HepG2 (cell line): Measurements from ENCODE around the gene PFDN5. TPM values are rescaled to one million over a fixed set of nuclear protein-coding genes. Genes with fewer than 3 reads are reported as not detected.

Experiments
- CREB1 ChIP-seq, 2 experiments: fragments of 450-650 bp in 1 of 2; IDR thresholded peaks; 2 replicates each; pipeline ENCODE4 v1.6.1; 2016 to 2017; ENCODE audit warnings: control low read depth in 1 of 2, mild to moderate bottlenecking in 1 of 2, missing compliant biosample characterization in 1 of 2, missing genetic modification characterization in 1 of 2
- FOSL1 ChIP-seq: sonication (generic); formaldehyde crosslinking; IDR thresholded peaks from 2 replicates; pipeline ENCODE4 v1.9.0; 2021; ENCODE audit warnings: missing genetic modification reagents, borderline replicate concordance
- HNRNPLL ChIP-seq: fragments of 200-400 bp; formaldehyde crosslinking; IDR thresholded peaks from 2 replicates; pipeline ENCODE4 v1.6.1; 2017; ENCODE audit warnings: mild to moderate bottlenecking, low read depth, low read length; ENCODE audit not compliant: poor library complexity, severe bottlenecking
- MED8 ChIP-seq: sonication (generic); formaldehyde crosslinking; IDR thresholded peaks from 2 replicates; pipeline ENCODE4 v1.8.1; 2023; ENCODE audit warnings: mild to moderate bottlenecking, missing genetic modification reagents; ENCODE audit not compliant: insufficient replicate concordance
- RBFOX2 ChIP-seq: fragments of 200-400 bp; formaldehyde crosslinking; IDR thresholded peaks from 2 replicates; pipeline ENCODE4 v1.6.1; 2017; ENCODE audit warnings: low read depth, mild to moderate bottlenecking, low read length
- SMC3 ChIP-seq: IDR thresholded peaks from 2 replicates; pipeline ENCODE4 v1.6.1; 2011; ENCODE audit warnings: low read length, improper control_type of control experiment
- SOX5 ChIP-seq: IDR thresholded peaks from 2 replicates; pipeline ENCODE4 v1.6.1; 2016; ENCODE audit warnings: borderline replicate concordance
- TCF7L2 ChIP-seq: IDR thresholded peaks from 2 replicates; pipeline ENCODE4 v1.6.1; 2011; ENCODE audit warnings: mild to moderate bottlenecking, low read depth, low read length, moderate library complexity
- YEATS4 ChIP-seq: sonication (generic); formaldehyde crosslinking; IDR thresholded peaks from 2 replicates; pipeline ENCODE4 v1.4.0; 2020; ENCODE audit warnings: missing genetic modification reagents, borderline replicate concordance
- ZNF124 ChIP-seq: sonication (generic); formaldehyde crosslinking; IDR thresholded peaks from 2 replicates; pipeline ENCODE4 v1.4.0; 2020; ENCODE audit warnings: missing genetic modification reagents
- ZNF383 ChIP-seq: sonication (generic); formaldehyde crosslinking; IDR thresholded peaks from 2 replicates; pipeline ENCODE4 v1.4.0; 2020; ENCODE audit warnings: missing genetic modification reagents, mild to moderate bottlenecking, borderline replicate concordance
- ZSCAN29 ChIP-seq: sonication (generic); formaldehyde crosslinking; conservative IDR thresholded peaks from 2 replicates; pipeline ENCODE4 v1.4.0; 2020; ENCODE audit warnings: mild to moderate bottlenecking, missing genetic modification reagents
- polyA plus RNA-seq, 8 experiments: library from polyadenylated mRNA; depleted of rRNA in 3 of 8; stranded (reverse) in 7 of 8; unstranded in 1 of 8; fragments of >200 nt; fragmentation: Illumina TruSeq in 4 of 8; extraction: Trizol in 4 of 8; gene quantifications; 2 replicates each; pipeline versions ENCODE4 v1.2.1 to v1.2.3, GENCODE V29; 2011 to 2016; ENCODE audit warnings: low read depth in 4 of 8, missing spikeins in 1 of 8, mixed read lengths in 1 of 8; ENCODE audit not compliant: insufficient read depth in 1 of 8
- total RNA-seq, 5 experiments: library from RNA; depleted of rRNA; stranded (reverse); fragments of >200 nt; fragmentation: Illumina TruSeq; extraction: Trizol; gene quantifications; 2 replicates each; pipeline ENCODE4 v1.2.3, GENCODE V29; 2016; ENCODE audit warnings: low read depth in 1 of 5
- TF ChIP-seq, protein P1 (sequence below): sonication (generic); formaldehyde crosslinking; IDR thresholded peaks from 2 replicates; pipeline ENCODE4 v1.4.0; 2020; ENCODE audit warnings: missing genetic modification reagents
- TF ChIP-seq, protein P2 (sequence below): sonication (generic); formaldehyde crosslinking; IDR thresholded peaks from 2 replicates; pipeline ENCODE4 v1.4.0; 2020; ENCODE audit warnings: missing genetic modification reagents, borderline replicate concordance
- TF ChIP-seq, protein P3 (sequence below): sonication (generic); formaldehyde crosslinking; IDR thresholded peaks from 2 replicates; pipeline ENCODE4 v1.4.0; 2020; ENCODE audit warnings: mild to moderate bottlenecking, missing genetic modification reagents
- TF ChIP-seq, protein P4 (sequence below): sonication (generic); formaldehyde crosslinking; IDR thresholded peaks from 2 replicates; pipeline ENCODE4 v1.9.0; 2021; ENCODE audit warnings: missing genetic modification reagents, borderline replicate concordance
- TF ChIP-seq, protein P5 (sequence below): sonication (generic); formaldehyde crosslinking; IDR thresholded peaks from 2 replicates; pipeline ENCODE4 v1.8.1; 2022; ENCODE audit warnings: low read depth, mild to moderate bottlenecking, missing genetic modification reagents

Gene PFDN5
- total and polyA plus RNA-seq, 2 of the 13 experiments (the other 11 are each of a cell fraction or from before 2014, with no cell fraction given) = 449 to 462 TPM

DNA sequence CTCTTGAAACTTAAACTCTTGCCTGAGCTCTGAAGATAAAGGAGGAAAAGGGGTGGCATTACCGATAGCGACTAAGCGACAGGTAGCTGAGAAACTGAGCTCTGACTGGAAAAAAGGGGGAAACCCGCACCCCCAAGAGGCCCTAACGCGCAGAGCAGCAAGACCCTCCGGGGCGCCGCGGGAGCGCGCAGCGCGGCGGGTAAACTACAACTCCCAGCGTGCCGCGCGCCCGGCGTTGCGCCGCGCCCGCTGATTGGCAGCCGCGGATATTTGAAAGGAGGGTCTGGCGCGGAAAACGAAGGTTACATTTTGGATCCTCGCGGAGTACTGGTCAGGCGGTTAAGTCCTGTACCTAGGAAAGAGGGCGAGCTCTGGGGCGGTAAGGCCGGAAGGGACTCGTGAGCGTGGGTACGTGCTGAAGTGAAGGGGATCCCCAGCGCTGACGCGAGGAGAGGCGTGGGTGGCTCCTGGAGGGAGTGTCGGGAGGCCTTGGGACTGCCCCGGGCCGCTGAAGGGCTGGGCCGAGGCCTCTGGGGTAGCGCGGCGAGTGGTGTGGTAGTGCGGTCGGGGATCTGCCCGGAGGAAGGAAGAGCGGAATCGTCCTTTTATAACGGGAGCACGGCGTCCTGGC is 27.2 kb upstream of the PFDN5 start, which contains the start of gene ESPL1 (continued):
- TF ChIP-seq CREB1 (IDR thresholded peaks at IDR 0.05) = peak; percentile 60; the same call in 1 of the 2 replicates
- peak; percentile 71 for TF ChIP-seq CREB1 (CRISPR knock-in tag; IDR thresholded peaks at IDR 0.05)
- no peak for TF ChIP-seq MED8 (CRISPR knock-in tag)
- TF ChIP-seq ZNF383 (CRISPR knock-in tag) = no peak
- TF ChIP-seq ZSCAN29 (CRISPR knock-in tag) = no peak
- peak; percentile 73 for TF ChIP-seq RBFOX2
- TF ChIP-seq HNRNPLL = peak; percentile 54
- no peak for TF ChIP-seq YEATS4
- TF ChIP-seq, protein P1, sequence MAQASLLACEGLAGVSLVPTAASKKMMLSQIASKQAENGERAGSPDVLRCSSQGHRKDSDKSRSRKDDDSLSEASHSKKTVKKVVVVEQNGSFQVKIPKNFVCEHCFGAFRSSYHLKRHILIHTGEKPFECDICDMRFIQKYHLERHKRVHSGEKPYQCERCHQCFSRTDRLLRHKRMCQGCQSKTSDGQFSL (CRISPR knock-in tag) = no peak
- no peak for TF ChIP-seq FOSL1 (CRISPR knock-in tag)
- TF ChIP-seq, protein P2, sequence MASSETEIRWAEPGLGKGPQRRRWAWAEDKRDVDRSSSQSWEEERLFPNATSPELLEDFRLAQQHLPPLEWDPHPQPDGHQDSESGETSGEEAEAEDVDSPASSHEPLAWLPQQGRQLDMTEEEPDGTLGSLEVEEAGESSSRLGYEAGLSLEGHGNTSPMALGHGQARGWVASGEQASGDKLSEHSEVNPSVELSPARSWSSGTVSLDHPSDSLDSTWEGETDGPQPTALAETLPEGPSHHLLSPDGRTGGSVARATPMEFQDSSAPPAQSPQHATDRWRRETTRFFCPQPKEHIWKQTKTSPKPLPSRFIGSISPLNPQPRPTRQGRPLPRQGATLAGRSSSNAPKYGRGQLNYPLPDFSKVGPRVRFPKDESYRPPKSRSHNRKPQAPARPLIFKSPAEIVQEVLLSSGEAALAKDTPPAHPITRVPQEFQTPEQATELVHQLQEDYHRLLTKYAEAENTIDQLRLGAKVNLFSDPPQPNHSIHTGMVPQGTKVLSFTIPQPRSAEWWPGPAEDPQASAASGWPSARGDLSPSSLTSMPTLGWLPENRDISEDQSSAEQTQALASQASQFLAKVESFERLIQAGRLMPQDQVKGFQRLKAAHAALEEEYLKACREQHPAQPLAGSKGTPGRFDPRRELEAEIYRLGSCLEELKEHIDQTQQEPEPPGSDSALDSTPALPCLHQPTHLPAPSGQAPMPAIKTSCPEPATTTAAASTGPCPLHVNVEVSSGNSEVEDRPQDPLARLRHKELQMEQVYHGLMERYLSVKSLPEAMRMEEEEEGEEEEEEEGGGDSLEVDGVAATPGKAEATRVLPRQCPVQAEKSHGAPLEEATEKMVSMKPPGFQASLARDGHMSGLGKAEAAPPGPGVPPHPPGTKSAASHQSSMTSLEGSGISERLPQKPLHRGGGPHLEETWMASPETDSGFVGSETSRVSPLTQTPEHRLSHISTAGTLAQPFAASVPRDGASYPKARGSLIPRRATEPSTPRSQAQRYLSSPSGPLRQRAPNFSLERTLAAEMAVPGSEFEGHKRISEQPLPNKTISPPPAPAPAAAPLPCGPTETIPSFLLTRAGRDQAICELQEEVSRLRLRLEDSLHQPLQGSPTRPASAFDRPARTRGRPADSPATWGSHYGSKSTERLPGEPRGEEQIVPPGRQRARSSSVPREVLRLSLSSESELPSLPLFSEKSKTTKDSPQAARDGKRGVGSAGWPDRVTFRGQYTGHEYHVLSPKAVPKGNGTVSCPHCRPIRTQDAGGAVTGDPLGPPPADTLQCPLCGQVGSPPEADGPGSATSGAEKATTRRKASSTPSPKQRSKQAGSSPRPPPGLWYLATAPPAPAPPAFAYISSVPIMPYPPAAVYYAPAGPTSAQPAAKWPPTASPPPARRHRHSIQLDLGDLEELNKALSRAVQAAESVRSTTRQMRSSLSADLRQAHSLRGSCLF (CRISPR knock-in tag) = no peak
- peak; percentile 18; the same call in 1 of the 2 replicates for TF ChIP-seq SMC3
- TF ChIP-seq, protein P3, sequence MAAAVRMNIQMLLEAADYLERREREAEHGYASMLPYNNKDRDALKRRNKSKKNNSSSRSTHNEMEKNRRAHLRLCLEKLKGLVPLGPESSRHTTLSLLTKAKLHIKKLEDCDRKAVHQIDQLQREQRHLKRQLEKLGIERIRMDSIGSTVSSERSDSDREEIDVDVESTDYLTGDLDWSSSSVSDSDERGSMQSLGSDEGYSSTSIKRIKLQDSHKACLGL = peak; percentile 71; the same call in 1 of the 2 replicates
- TF ChIP-seq, protein P4, sequence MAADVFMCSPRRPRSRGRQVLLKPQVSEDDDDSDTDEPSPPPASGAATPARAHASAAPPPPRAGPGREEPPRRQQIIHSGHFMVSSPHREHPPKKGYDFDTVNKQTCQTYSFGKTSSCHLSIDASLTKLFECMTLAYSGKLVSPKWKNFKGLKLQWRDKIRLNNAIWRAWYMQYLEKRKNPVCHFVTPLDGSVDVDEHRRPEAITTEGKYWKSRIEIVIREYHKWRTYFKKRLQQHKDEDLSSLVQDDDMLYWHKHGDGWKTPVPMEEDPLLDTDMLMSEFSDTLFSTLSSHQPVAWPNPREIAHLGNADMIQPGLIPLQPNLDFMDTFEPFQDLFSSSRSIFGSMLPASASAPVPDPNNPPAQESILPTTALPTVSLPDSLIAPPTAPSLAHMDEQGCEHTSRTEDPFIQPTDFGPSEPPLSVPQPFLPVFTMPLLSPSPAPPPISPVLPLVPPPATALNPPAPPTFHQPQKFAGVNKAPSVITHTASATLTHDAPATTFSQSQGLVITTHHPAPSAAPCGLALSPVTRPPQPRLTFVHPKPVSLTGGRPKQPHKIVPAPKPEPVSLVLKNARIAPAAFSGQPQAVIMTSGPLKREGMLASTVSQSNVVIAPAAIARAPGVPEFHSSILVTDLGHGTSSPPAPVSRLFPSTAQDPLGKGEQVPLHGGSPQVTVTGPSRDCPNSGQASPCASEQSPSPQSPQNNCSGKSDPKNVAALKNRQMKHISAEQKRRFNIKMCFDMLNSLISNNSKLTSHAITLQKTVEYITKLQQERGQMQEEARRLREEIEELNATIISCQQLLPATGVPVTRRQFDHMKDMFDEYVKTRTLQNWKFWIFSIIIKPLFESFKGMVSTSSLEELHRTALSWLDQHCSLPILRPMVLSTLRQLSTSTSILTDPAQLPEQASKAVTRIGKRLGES (CRISPR knock-in tag) = no peak
- peak; percentile 82 for TF ChIP-seq ZNF124
- TF ChIP-seq, protein P5, sequence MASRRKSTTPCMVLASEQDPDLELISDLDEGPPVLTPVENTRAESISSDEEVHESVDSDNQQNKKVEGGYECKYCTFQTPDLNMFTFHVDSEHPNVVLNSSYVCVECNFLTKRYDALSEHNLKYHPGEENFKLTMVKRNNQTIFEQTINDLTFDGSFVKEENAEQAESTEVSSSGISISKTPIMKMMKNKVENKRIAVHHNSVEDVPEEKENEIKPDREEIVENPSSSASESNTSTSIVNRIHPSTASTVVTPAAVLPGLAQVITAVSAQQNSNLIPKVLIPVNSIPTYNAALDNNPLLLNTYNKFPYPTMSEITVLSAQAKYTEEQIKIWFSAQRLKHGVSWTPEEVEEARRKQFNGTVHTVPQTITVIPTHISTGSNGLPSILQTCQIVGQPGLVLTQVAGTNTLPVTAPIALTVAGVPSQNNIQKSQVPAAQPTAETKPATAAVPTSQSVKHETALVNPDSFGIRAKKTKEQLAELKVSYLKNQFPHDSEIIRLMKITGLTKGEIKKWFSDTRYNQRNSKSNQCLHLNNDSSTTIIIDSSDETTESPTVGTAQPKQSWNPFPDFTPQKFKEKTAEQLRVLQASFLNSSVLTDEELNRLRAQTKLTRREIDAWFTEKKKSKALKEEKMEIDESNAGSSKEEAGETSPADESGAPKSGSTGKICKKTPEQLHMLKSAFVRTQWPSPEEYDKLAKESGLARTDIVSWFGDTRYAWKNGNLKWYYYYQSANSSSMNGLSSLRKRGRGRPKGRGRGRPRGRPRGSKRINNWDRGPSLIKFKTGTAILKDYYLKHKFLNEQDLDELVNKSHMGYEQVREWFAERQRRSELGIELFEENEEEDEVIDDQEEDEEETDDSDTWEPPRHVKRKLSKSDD (CRISPR knock-in tag) = 0 out of 2 replicates have a peak, but pooled peaks have one; percentile 52
- TF ChIP-seq SOX5 (CRISPR knock-in tag) = 0 out of 2 replicates have a peak, but pooled peaks have one; percentile 18
- no peak for TF ChIP-seq TCF7L2
